K562 (cell line): ENCODE measurements around the gene ATP5PB. TPM values are rescaled to one million over a fixed set of nuclear protein-coding genes. Genes with fewer than 3 reads are reported as not detected.

Source experiments
- ATAC-seq: fragments of 200-7000 bp; cut with Tn5 transposase; 3 replicates; pipeline ENCODE4 v1.9.1; 2020; ENCODE audit warnings: moderate library complexity
- BruUV-seq: library from RNA; stranded (reverse); fragments of 400-500 nt; replicated peaks from 2 replicates; lab custom pipeline; 2021; lab: Mats Ljungman, UMichigan
- CTCF ChIA-PET: fragments of 300-600 bp; formaldehyde crosslinking; extraction: SDS; loops from one replicate; lab custom pipeline; 2021; ENCODE audit warnings: low intra/inter-chr PET ratio; lab: Yijun Ruan, JAX
- POLR2A ChIA-PET: fragments of 300-600, 350-650 bp; sonication (Branson Sonifier 250); formaldehyde crosslinking; extraction: SDS; loops from one replicate; lab custom pipeline; 2021; ENCODE audit warnings: antibody characterized with exemption, inconsistent platforms; lab: Yijun Ruan, JAX
- DNase-seq, 4 experiments: peaks; one replicate each; pipeline versions ENCODE4 v3.0.0 to v3.0.0-alpha.2; 2011 to 2018; ENCODE audit warnings: low spot score in 3 of 4, mixed read lengths in 3 of 4; ENCODE audit errors: extremely low read depth in 1 of 4
- FAIRE-seq: peaks from 2 replicates; lab custom pipeline; 2011; peaks lifted over from hg19 to GRCh38; lab: Jason Lieb, UNC
- H2AFZ ChIP-seq: 2 replicates; pipeline ENCODE4 v1.6.0; 2011; ENCODE audit warnings: low read depth, low read length, control low read depth, inconsistent platforms
- H3K27ac ChIP-seq: fragments of 200-600 bp; 3 replicates; pipeline ENCODE4 v1.8.0; 2011; ENCODE audit warnings: low read depth, mild to moderate bottlenecking, control low read depth, inconsistent platforms, low read length, moderate library complexity, mixed read lengths; ENCODE audit errors: extremely low read depth
- H3K27me3 ChIP-seq, 2 experiments: fragments of 300-600 bp in 1 of 2; 2 replicates in 1 of 2; 3 replicates in 1 of 2; pipeline versions ENCODE4 v1.6.0 to v1.8.0; 2011; ENCODE audit warnings: inconsistent platforms in 2 of 2, low read length in 2 of 2, mild to moderate bottlenecking in 1 of 2, mixed read lengths in 1 of 2, moderate library complexity in 1 of 2; ENCODE audit not compliant: control insufficient read depth in 2 of 2, insufficient read depth in 2 of 2
- H3K36me3 ChIP-seq: fragments of 300-600 bp; 3 replicates; pipeline ENCODE4 v1.8.0; 2011; ENCODE audit warnings: mild to moderate bottlenecking, low read length, inconsistent platforms; ENCODE audit not compliant: control insufficient read depth, insufficient read depth
- H3K4me1 ChIP-seq, 2 experiments: fragments of 200-600 bp in 1 of 2; replicated peaks in 1 of 2; 2 replicates in 1 of 2; 3 replicates in 1 of 2; pipeline versions ENCODE4 v1.5.1 to v1.8.0; 2011; ENCODE audit warnings: inconsistent platforms in 2 of 2, low read length in 2 of 2, mild to moderate bottlenecking in 1 of 2, mixed read lengths in 1 of 2, moderate library complexity in 1 of 2; ENCODE audit not compliant: control insufficient read depth in 2 of 2, insufficient read depth in 2 of 2
- H3K4me2 ChIP-seq: 2 replicates; pipeline ENCODE4 v1.6.1; 2011; ENCODE audit warnings: low read length, control low read depth, inconsistent platforms, mixed read lengths; ENCODE audit not compliant: insufficient read depth
- H3K4me3 ChIP-seq: fragments of 200-600 bp; sonication (generic), shearing (Covaris generic); 2 replicates; pipeline ENCODE4 v1.5.1; 2016; ENCODE audit warnings: control low read depth, inconsistent platforms
- H3K79me2 ChIP-seq: fragments of 200-600 bp; 3 replicates; pipeline ENCODE4 v1.8.0; 2011; ENCODE audit warnings: low read length, inconsistent platforms; ENCODE audit not compliant: control insufficient read depth, insufficient read depth
- H3K9ac ChIP-seq, 2 experiments: 2 replicates each; pipeline versions ENCODE4 v1.6.0 to v1.6.1; 2011; ENCODE audit warnings: low read depth in 2 of 2, low read length in 2 of 2, control low read depth in 1 of 2, inconsistent platforms in 1 of 2, mild to moderate bottlenecking in 1 of 2, mixed read lengths in 1 of 2; ENCODE audit not compliant: insufficient read depth in 1 of 2
- H3K9me1 ChIP-seq: one replicate; pipeline ENCODE4 v1.6.0; 2011; ENCODE audit warnings: inconsistent platforms, mild to moderate bottlenecking, low read length, moderate library complexity; ENCODE audit not compliant: control insufficient read depth, insufficient read depth
- H3K9me3 ChIP-seq: replicated peaks from 2 replicates; pipeline ENCODE4 v1.5.1; 2011; ENCODE audit warnings: low read depth, low read length, inconsistent platforms; ENCODE audit not compliant: control insufficient read depth, insufficient read depth
- H4K20me1 ChIP-seq: replicated peaks from 2 replicates; pipeline ENCODE4 v1.6.1; 2011; ENCODE audit warnings: low read length, inconsistent platforms, mixed read lengths; ENCODE audit not compliant: control insufficient read depth, insufficient read depth
- ATF7 ChIP-seq: fragments of 450-650 bp; IDR thresholded peaks from 2 replicates; pipeline ENCODE4 v1.7.1; 2014; ENCODE audit warnings: mild to moderate bottlenecking, moderate library complexity
- CBFB ChIP-seq: sonication (generic); formaldehyde crosslinking; IDR thresholded peaks from 2 replicates; pipeline ENCODE4 v1.4.0; 2020; ENCODE audit warnings: mild to moderate bottlenecking, missing genetic modification reagents
- CCAR2 ChIP-seq: fragments of 200-400 bp; formaldehyde crosslinking; IDR thresholded peaks from 2 replicates; pipeline ENCODE4 v1.6.1; 2017; ENCODE audit warnings: mild to moderate bottlenecking, low read depth, low read length
- CREB1 ChIP-seq, 2 experiments: sonication (generic) in 1 of 2; formaldehyde crosslinking in 1 of 2; IDR thresholded peaks; 2 replicates each; pipeline versions ENCODE4 v1.6.1 to v1.8.0; 2012 to 2022; ENCODE audit warnings: inconsistent platforms in 1 of 2, mild to moderate bottlenecking in 1 of 2, missing genetic modification reagents in 1 of 2, moderate library complexity in 1 of 2
- DDX20 ChIP-seq: fragments of 450-650 bp; IDR thresholded peaks from 2 replicates; pipeline ENCODE4 v1.6.1; 2016; ENCODE audit warnings: missing genetic modification characterization, low read depth, mild to moderate bottlenecking, missing compliant biosample characterization, moderate library complexity
- DNMT1 ChIP-seq: fragments of 450-650 bp; IDR thresholded peaks from 2 replicates; pipeline ENCODE4 v1.6.1; 2016; ENCODE audit warnings: antibody characterized with exemption, mild to moderate bottlenecking
- FOXP1 ChIP-seq: sonication (generic); formaldehyde crosslinking; IDR thresholded peaks from 2 replicates; pipeline ENCODE4 v1.8.0; 2022; ENCODE audit warnings: mild to moderate bottlenecking, missing genetic modification reagents
- JUNB ChIP-seq: fragments of 450-650 bp; formaldehyde crosslinking; conservative IDR thresholded peaks from 2 replicates; pipeline ENCODE4 v1.4.0; 2020; ENCODE audit warnings: mild to moderate bottlenecking
- LEF1 ChIP-seq: fragments of 450-650 bp; IDR thresholded peaks from 2 replicates; pipeline ENCODE4 v1.6.1; 2016; ENCODE audit warnings: mild to moderate bottlenecking
- MCM5 ChIP-seq: fragments of 450-650 bp; IDR thresholded peaks from 2 replicates; pipeline ENCODE4 v1.6.1; 2016; ENCODE audit warnings: low read depth
- MITF ChIP-seq: IDR thresholded peaks from 2 replicates; pipeline ENCODE4 v1.6.1; 2014; ENCODE audit warnings: antibody characterized with exemption
- NR2C1 ChIP-seq, 2 experiments: fragments of 450-650 bp; IDR thresholded peaks; 2 replicates each; pipeline ENCODE4 v1.6.1; 2017; ENCODE audit warnings: mild to moderate bottlenecking in 2 of 2, antibody characterized with exemption in 1 of 2, inconsistent platforms in 1 of 2, missing compliant biosample characterization in 1 of 2, missing genetic modification characterization in 1 of 2
- POLR3A ChIP-seq: IDR thresholded peaks from 2 replicates; pipeline ENCODE4 v1.6.1; 2011; ENCODE audit warnings: borderline replicate concordance, mild to moderate bottlenecking, moderate library complexity; ENCODE audit not compliant: insufficient read length, insufficient read depth; ENCODE audit errors: extremely low read depth
- RUNX1 ChIP-seq: sonication (generic); IDR thresholded peaks from 2 replicates; pipeline ENCODE4 v1.6.1; 2016; ENCODE audit warnings: antibody characterized with exemption, low read depth
- SETDB1 ChIP-seq: IDR thresholded peaks from one replicate; pipeline ENCODE4 v1.6.1; 2012; ENCODE audit warnings: low read length, control low read depth, inconsistent platforms
- TBP ChIP-seq: optimal IDR thresholded peaks from 2 replicates; pipeline ENCODE3; 2011; ENCODE audit warnings: low read depth, low read length, improper control_type of control experiment
- ZNF444 ChIP-seq: fragments of 250-450 bp; sonication (Bioruptor Pico); IDR thresholded peaks from 2 replicates; pipeline ENCODE4 v1.4.0; 2020; ENCODE audit warnings: mild to moderate bottlenecking, moderate library complexity
- WGBS: fragments of 100-300 bp; shearing (Covaris generic); methylation state at CpG from one replicate; pipeline ENCODE4 v1.1.6; 2016; ENCODE audit warnings: low coverage, mixed read lengths; ENCODE audit not compliant: insufficient coverage; ENCODE audit errors: missing lambda C conversion rate; 5-methylcytosine and 5-hydroxymethylcytosine counted together
- in situ Hi-C: fragments of 300-500 bp; cut with MboI; formaldehyde crosslinking; loops from 4 replicates; pipeline ENCODE4 v1.15.0; 2018; ENCODE audit warnings: inconsistent platforms, mixed read lengths
- intact Hi-C: fragments of 100-400 bp; cut with micrococcal nuclease; formaldehyde crosslinking; loops from 2 replicates; pipeline ENCODE4 v1.14.2; 2022
- polyA plus RNA-seq, 8 experiments: library from polyadenylated mRNA; depleted of rRNA in 4 of 8; stranded (reverse) in 5 of 8; unstranded in 3 of 8; fragments of >200 nt; fragmentation: Nextera tagmentation in 2 of 8; fragmentation: Illumina TruSeq in 1 of 8; extraction: Ambion mirVana in 2 of 8; extraction: Trizol in 1 of 8; gene quantifications; 2 replicates each; pipeline versions ENCODE4 v1.2.1 to v1.2.3, GENCODE V29; 2011 to 2014; ENCODE audit warnings: inconsistent platforms in 1 of 8, missing spikeins in 1 of 8
- total RNA-seq, 7 experiments: library from RNA; depleted of rRNA in 6 of 7; stranded (reverse); fragments of >200 nt in 6 of 7; fragmentation: Illumina TruSeq in 2 of 7; extraction: Trizol in 2 of 7; gene quantifications; 2 replicates each; pipeline versions ENCODE4 v1.2.1 to v1.2.3, GENCODE V29; 2011 to 2021; ENCODE audit warnings: low replicate concordance in 1 of 7
- TF ChIP-seq, protein P1 (sequence below): sonication (generic); formaldehyde crosslinking; IDR thresholded peaks from 2 replicates; pipeline ENCODE4 v1.9.0; 2022; ENCODE audit warnings: mild to moderate bottlenecking, missing genetic modification reagents

The ATP5PB gene
- total and polyA plus RNA-seq, 9 of the 15 experiments (the other 6 are each of a cell fraction or from before 2014, with no cell fraction given): 651 to 2,735 (median 1,061) TPM

DNA sequence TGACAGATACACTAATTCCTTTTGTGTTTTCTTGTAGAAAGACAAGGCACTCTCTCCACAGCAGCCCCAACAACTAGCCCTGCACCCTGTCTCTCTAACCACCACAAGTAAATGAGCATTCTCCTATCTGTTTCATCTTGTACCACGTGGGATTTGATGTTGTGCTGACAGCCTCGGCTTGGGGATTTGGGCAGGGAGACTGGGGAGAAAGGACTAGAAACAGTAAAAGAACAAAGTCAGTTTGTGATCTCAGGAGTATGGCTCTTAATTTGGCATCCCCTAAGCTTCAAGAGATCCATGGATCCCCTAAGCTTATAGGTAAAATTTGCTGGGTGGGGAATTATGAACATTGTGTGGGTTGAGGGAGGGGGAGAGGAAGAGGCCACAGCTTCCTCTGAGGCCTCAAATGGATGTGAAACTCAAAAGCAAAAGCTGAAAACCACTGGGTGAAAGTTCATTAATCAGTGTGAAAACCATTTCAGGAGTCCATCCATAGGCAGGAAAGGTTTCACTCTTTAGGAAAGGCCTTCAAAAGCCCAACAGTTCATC, 27.6 kb downstream of the ATP5PB start:
- ChIA-PET CTCF (interaction anchor here (0.5 to 0.9 kb wide), 2 partner anchors 289 to 293 kb away, joined by 3 read pairs; no protein-coding TSS in a partner anchor), POLR2A (interaction anchor here (0.5 to 1.4 kb wide), 8 partner anchors 8 to 1461 kb away, joined by 3 to 5 read pairs (median 4); no protein-coding TSS in a partner anchor)
- Histone ChIP-seq H3K9me3 (no peaks in the 10 kb centered on the region), H4K20me1 (no peaks in the 10 kb centered on the region; the same call in 1 of the 2 replicates), H3K27me3 (no peaks in the 10 kb centered on the region), H3K36me3 (no peaks in the 10 kb centered on the region), H3K9me1 (no peaks in the 10 kb centered on the region), H3K27ac (no peak overlapping the region), H2AFZ (no peak overlapping the region), H3K4me2 (no peak overlapping the region), H3K4me1 (peaks cover 0 to 14% of the 10 kb centered on the region in 2 experiments; a peak in 3 of 5 replicates), H3K4me3 (no peak overlapping the region), H3K9ac (no peak overlapping the region; a peak in 1 of 4 replicates), H3K79me2 (no peaks in the 10 kb centered on the region)
- BruUV-seq: no TSS peak
- no peak for FAIRE-seq
- DNase-seq: peak in 1 of 4 experiments; percentile 21
- in situ Hi-C loops (loop anchor here (25.0 kb wide), 1 partner anchor 860 kb away; no protein-coding TSS in a partner anchor), intact Hi-C loops (no loop called here)
- WGBS: 6% methylated on average over 2 of the region's 2 CpGs
- ATAC-seq: peak; percentile 59
- TF ChIP-seq TBP: no peak
- no peak for TF ChIP-seq SETDB1
- TF ChIP-seq, protein P1, sequence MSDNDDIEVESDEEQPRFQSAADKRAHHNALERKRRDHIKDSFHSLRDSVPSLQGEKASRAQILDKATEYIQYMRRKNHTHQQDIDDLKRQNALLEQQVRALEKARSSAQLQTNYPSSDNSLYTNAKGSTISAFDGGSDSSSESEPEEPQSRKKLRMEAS: no peak
- TF ChIP-seq JUNB (CRISPR knock-in tag): no peak
- no peak for TF ChIP-seq DNMT1
- TF ChIP-seq CREB1 (IDR thresholded peaks at IDR 0.05): no peak
- no peak for TF ChIP-seq CREB1 (CRISPR knock-in tag; IDR thresholded peaks at IDR 0.05)
- TF ChIP-seq NR2C1 (IDR thresholded peaks at IDR 0.05): no peak
- TF ChIP-seq NR2C1 (tag; IDR thresholded peaks at IDR 0.05): no peak
- TF ChIP-seq MCM5: no peak
- TF ChIP-seq LEF1: peak; percentile 35; the same call in 1 of the 2 replicates
- no peak for TF ChIP-seq MITF
- TF ChIP-seq CBFB (CRISPR knock-in tag): no peak
- peak; percentile 81; the same call in 1 of the 2 replicates for TF ChIP-seq ZNF444 (CRISPR knock-in tag)
- TF ChIP-seq POLR3A: no peak
- no peak for TF ChIP-seq RUNX1
- TF ChIP-seq FOXP1 (CRISPR knock-in tag): no peak
- no peak for TF ChIP-seq CCAR2
- no peak for TF ChIP-seq DDX20 (tag)
- TF ChIP-seq ATF7: no peak
